ENCODE data around the gene CD37.
A peak's percentile ranks its signal among the peaks of the same experiment; 100 is the strongest.

Gene CD37

GRCh38 chr19:49383599-49383998 lies 48.4 kb downstream of the CD37 start:
- DNase-seq, result no peak

GRCh38 chr19:49387936-49388372 lies 52.7 kb downstream of the CD37 start, which contains the start of gene KASH5:
Gene KASH5, plus strand, starts transcription at chr19:49388249. Its CDS starts 2,635 bp downstream, at chr19:49390884.
- DNase-seq, result peak; percentile 36

- no peak for DNase-seq
These were observed 54.2 kb downstream of the CD37 start for GRCh38 chr19:49389406-49389805.
